Hematopoietic multipotent progenitor cell treated with erythropoietin and hydrocortisone succinate and interleukin-3 and kit ligand, for 6 days (in vitro differentiated cells): ENCODE data around the gene CCR6.
"Not testable (repeated sequence)": the region's sequence is repeated elsewhere in the genome, so short reads cannot be mapped to it uniquely, and the experiment has no call there.

Experiments used
- DNase-seq: peaks from one replicate; pipeline ENCODE4 v3.0.0-alpha.2; 2015

The CCR6 gene

DNA sequence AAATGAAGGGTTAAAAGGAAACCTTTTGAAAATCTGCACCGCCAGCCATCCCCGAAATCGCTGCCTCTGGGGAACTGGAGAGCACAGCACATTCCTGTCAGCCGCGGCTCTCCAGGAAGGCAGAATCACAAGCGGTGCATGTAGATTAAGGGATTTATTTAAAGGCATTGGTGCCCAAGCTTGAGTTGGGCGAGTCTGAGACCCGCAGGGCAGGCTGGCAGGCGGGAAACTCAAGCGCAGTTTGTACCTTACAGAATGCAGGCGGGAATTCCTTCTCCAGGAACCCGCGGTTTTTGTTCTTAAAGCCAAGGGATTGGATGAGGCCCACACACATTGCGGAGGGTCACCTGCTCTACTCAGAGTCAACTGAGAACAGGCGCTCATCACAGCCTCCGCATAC, 24.1 kb downstream of the CCR6 start:
- no peak for DNase-seq

DNA sequence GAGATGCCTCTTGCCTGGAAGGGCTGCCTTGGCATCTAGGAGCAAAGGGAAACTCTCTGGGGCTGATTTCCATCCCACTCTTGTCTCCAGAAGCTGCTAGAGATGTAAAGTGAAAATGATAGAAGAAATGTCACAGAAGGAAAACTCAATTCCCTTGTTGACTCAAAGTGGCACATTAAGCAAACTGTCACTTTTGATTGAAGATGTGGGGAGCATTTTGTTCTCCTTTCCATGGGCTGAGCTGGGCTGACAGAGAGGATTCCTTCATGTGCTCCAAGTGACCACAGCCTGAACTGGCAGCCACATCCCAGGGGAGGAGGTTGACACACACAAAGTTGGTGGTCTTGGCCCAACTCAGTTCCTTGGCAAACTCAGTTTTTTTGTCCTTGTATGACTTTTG, 25.1 kb downstream of the CCR6 start:
- DNase-seq, result no peak

DNA sequence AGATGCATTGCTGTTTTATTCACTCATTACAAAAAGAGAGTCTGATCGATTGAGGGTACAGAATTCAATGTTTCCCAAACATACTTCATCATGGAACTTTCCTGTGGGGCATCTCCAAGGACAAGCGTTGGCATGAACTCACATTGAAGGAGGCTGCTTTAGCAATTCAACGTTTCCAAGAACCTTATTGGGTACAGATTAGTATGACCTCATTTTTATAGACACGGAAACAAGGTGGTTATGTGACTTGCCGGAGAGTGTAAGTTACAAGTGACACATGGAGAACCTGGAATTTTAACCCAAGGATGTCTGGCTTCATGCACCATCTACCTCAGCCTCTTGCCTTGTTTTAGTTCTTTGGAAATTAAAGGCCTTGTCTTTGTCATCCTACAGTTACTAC, 26.1 kb downstream of the CCR6 start:
- no peak for DNase-seq

DNA sequence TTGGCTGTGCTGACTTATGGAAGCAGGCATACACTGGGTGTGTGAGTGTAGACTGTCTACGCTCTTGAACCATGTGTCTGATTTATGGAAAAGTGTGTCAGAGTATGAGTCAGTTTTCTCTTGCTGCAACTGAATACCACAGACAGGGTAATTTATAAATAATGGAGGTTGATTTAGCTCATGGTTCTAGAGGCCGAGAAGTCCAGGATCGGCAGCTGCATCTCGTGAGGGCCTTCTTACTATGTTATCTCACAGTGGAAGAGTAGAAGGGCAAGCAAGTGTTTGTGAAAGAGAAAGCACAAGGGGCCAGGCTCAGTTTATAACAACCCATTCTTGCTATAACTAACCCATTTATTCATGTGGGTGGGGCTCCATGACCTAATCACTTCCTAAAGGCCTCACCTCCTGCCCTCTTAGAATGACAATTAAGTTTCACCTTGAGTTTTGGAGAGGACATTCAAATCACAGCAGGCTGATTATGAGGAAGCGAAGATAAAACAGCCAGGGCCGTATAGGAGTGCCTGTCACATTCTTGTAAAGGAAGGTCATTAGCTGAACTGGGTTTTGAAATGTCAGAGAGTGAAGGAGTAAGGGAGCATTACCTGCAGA, 28.1 kb downstream of the CCR6 start:
- DNase-seq, result no peak

DNA sequence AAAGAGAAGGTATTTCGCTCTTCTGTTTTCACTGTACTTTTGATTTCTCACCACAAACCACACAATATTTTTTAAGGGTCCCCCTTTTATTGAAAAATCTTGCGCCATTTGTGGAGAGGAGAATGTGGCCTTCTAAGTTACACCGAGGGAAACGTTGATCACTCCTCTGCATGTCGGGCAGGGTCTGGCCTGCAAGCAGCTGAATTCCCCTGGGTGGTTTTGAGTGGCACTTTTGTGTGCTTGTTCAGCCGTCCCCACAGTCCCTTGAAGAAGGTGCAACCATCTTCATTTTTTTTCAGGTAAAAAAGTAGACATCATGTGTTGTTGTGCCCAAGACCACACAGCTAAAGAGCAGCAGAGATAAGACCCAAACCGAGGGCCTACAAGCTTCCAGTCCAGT, 28.8 kb downstream of the CCR6 start:
- no peak for DNase-seq

DNA sequence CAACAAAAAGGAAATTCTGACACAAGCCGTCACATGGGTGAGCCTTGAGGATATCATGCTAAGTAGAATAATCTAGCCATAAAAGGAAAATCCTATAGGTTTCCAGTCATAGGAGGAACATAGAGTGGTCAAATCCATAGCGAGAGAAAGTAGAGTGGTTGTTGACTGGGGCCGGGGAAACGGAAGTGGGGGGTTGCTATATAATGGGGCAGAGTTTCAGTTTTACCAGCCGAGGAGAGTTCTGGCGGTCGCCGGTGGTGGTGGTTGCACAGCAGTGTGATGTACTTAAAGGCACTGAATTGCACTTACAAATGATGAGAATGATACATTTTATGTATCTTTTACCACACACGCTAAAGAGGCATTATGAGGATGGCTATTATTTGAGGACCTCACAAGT, 30.0 kb downstream of the CCR6 start:
- no peak for DNase-seq

- peak; percentile 8 for DNase-seq
These were observed 30.6 kb downstream of the CCR6 start for GRCh38 chr6:167153521-167153959.

DNA sequence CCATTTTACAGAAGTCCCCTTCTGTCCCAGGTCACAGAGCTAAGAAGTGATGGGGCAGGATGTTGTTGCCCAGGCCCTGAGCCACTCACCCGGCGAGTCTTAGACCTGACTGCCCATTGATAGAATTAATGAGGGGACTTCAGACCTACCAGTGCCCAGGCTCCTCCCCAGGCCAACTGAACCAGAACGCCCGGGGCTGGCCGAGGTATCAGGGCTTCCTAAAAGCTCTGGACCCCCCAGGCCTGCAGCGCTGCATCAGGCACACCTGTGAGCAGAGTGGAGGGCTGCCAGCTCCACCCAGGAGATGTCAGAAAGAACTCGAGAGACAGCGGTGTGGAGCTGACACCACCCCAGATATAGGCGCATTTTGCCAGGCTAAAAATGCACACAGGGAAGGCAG, 31.4 kb downstream of the CCR6 start:
- DNase-seq, result no peak

DNA sequence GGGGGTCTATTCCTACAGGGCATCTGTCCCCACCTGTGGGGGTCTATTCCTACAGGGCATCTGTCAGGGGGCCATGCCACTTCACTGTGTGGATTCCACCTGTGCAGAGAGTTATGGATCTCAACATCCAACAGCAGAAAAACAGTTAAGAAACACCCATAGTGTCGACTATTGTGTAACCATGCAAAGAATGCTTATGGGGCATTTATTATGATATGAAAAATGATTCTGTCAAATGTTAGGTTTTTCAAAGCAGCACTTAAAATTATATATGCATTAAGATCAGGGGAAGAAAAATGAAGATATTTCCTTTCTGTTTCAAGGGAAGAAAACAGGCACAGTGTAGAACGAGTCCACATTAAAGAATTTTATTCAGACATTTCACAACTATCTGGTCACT, 32.0 kb downstream of the CCR6 start:
- no peak for DNase-seq

GRCh38 chr6:167157414-167157813, 34.5 kb downstream of the CCR6 start:
- DNase-seq, result no peak

GRCh38 chr6:167157863-167158262, 35.0 kb downstream of the CCR6 start, which contains the start of gene GPR31:
Gene GPR31, minus strand, starts transcription at chr6:167157980. Its CDS starts 149 bp downstream, at chr6:167157831.
- no peak for DNase-seq

DNA sequence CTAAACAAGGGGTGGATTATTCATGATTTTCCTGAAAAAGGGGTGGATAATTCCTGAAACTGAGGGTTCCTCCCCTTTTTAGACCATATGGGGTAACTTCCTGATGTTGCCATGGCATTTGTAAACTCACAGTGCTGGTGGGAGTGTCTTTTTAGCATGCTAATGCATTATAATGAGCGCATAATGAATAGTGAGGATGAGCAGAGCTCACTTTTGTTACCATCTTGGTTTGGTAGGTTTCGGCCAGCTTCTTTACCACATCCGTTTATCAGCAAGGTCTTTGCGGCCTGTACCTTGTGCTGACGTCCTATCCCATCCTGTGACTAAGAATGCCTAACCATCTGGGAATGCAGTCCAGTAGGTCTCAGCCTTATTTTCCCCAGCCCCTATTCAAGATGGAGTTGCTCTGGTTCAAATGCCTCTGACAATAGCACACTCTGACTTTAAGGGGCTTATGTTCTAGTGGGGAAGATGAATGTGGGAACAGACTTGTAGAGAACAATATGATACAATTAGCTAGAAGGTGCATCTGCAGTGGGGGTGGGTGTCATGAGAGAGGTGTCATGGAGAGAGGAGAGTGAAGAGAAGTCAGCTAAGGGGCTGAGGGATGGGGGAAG, 39.1 kb downstream of the CCR6 start:
- DNase-seq, result no peak

DNA sequence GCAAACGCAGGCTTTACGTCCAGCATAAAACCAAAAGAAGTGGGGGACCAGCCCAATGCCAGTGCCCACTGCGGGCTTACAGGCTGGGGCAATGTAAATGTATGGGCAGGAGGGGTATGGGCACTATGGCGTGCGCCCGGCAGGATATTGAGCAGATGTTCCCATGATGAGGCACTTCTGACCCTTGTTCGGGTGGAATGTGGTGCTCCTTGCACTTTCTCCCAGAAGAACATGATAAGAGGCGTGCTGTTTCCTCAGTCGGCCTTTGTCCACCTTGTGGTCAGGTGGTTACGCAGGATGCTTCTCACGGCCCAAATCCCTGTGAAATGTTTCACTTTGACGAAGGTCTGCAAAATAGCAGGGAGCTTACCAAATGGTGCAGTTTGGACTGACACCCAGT, 39.7 kb downstream of the CCR6 start:
- DNase-seq, result no peak

GRCh38 chr6:167163476-167164011, 40.6 kb downstream of the CCR6 start:
- DNase-seq, result no peak

GRCh38 chr6:167164261-167164660, 41.4 kb downstream of the CCR6 start:
- no peak for DNase-seq

DNA sequence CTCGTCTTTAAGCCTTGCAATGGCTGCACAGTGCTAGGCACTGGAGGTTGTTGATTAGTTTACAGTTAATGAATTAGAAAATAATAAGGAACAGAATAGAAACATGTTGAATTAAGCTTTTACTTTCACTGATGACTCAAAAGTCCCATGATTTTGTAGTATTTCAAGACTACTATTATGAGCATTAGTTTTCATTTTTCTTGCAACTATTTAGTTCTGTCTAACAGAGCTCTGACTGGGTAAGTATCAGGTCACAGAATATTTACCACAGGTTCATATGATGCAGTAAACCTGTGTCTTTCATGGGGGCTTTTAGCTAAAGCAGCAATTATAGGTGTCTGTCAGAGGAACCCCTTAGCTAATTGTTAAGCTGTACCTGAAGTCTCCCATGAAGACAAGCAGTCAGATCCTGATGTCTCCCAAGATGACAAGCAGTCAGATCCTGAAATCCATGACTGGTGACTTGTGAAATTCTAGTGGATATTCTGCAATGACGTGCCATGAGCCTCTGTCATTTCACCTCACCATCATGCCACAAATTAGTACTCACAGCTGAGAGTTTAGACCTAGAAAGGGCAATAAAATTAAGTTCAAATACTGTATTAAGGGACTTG, 43.1 kb downstream of the CCR6 start:
- no peak for DNase-seq

- DNase-seq, result peak; percentile 17
These were observed 44.8 kb downstream of the CCR6 start for GRCh38 chr6:167167699-167168098.

DNA sequence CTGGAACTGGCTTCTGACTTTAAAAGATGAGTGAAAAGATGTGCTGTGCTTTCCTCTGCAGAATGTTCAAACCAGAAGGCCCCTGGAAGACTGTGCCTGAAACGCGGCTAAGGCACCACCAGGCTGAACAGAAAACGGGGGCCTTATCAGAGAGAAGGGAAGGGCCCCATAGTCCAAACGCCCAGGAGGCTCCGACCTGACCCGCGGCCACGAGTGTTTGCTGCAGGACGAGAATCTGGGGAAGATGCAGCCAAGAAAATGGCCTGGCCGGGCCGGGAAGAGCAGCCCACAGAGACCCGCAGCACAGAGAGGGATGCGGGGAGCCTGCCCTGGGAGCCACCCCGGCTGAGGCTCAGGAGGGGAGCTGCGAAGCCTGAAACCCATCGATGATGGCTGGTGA, 45.4 kb downstream of the CCR6 start:
- DNase-seq, result not testable (repeated sequence)

- not testable (repeated sequence) for DNase-seq
These were observed 47.0 kb downstream of the CCR6 start for GRCh38 chr6:167169867-167170266.

DNA sequence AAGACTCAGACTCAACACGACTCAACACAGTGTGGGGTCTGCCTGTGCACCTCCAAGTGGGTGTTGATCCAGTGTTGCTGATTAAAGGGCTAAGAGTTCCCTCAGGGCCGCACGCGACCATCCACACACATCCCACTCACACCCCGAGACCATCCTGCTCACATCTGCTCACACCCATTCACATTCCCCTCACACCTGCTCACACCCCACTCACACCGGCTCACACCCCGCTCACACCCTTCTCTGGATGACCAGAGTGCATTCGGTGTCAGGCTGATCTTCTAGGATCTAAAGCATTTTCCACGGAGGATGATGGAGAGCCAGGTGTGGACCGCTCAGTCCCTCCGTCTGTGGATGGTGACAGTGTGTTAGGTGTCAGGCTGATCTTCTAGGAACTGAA, 48.4 kb downstream of the CCR6 start:
- not testable (repeated sequence) for DNase-seq

GRCh38 chr6:167172011-167172410, 49.1 kb downstream of the CCR6 start:
- not testable (repeated sequence) for DNase-seq

GRCh38 chr6:167177271-167177670, 54.4 kb downstream of the CCR6 start:
- not testable (repeated sequence) for DNase-seq

GRCh38 chr6:167178896-167179655, 56.2 kb downstream of the CCR6 start:
- not testable (repeated sequence) for DNase-seq
